HS-5 (cell line): ENCODE measurements around the gene BCL2L1.
"Not testable (repeated sequence)": the region's sequence is repeated elsewhere in the genome, so short reads cannot be mapped to it uniquely, and the experiment has no call there.

Experiments
- DNase-seq: peaks from one replicate; pipeline ENCODE4 v3.0.0-alpha.2; 2012; ENCODE audit warnings: low read depth

Gene BCL2L1

DNA sequence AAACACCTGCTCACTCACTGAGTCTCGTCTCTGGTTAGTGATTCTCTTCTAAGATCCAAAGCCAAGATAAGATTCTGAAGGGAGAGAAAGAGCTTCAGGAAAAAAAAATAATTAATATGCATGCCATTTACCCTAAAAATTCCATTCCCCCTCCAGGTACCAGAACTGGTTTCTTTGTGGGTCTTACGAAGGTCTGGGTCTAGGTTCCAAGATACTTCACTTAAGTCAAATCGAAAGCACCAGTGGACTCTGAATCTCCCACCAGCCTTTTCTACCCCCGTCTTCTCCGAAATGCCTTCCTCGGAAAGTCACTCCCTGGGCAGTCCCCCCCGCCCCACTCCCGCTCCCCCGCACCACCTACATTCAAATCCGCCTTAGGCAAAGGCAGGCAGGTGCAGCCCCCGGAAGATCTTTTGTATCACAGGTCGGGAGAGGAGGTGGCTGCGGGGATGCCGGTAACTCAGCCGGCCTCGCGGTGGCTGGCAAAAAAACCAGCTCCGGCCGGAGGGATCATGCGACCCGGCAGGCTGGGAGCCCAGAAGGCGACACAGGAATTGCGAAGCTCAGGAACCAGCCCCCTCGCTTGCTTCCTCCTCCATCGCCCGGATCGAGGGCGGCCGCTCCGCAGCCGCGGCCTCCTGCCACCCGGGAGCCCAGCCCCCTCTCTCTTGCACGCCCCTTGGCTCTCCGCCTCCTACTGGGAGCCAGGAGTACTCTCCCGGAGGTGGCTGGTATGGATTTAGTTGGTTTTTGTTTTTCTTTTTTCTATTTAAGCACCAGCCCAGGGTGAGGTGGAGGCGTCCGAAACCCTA lies at the start of gene BCL2L1:
BCL2L1 (minus strand) TSS at position 612 of the 812 bp plus-strand sequence. CDS start 650 bp downstream, outside the sequence.
- DNase-seq: peak; percentile 72

DNA sequence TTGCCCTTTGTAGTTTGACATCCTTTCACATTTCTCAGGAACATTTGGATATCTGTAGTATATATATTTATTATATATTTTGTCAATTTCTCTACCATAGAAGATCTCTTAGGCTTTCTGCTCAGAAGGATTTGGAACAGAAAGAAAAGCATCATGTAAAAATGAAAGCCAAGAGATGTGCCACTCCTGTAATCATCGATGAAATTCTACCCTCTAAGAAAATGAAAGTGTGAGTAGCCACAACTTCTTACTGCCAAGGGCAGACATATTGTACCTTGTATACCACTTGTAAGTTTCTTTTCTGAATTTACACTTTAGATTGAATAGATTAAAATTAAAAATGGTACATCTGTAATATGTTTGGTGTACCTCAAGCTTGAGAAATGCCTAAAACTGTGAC lies 47.6 kb upstream of the BCL2L1 start:
- DNase-seq: no peak

DNA sequence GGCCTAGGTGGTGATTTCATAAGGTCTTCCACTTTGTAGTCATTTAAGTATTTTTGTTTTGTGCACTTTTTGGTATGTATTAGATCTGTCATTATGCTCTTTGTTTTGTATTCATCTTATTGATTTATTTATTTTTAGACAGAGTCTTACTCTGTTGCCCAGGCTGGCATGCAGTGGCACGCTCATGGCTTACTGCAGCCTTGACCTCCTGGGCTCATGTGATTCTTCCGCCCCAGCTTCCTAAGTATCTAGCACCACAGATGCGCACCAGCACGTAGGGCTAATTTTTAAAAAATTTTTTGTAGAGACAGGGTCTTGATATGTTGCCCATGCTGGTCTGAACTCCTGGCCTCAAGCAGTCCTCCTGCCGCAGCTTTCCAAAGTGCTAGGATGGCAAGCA lies 47.0 kb upstream of the BCL2L1 start:
- DNase-seq: no peak

- no peak for DNase-seq
Measured at GRCh38 chr20:31767805-31768204, 45.1 kb upstream of the BCL2L1 start.

DNA sequence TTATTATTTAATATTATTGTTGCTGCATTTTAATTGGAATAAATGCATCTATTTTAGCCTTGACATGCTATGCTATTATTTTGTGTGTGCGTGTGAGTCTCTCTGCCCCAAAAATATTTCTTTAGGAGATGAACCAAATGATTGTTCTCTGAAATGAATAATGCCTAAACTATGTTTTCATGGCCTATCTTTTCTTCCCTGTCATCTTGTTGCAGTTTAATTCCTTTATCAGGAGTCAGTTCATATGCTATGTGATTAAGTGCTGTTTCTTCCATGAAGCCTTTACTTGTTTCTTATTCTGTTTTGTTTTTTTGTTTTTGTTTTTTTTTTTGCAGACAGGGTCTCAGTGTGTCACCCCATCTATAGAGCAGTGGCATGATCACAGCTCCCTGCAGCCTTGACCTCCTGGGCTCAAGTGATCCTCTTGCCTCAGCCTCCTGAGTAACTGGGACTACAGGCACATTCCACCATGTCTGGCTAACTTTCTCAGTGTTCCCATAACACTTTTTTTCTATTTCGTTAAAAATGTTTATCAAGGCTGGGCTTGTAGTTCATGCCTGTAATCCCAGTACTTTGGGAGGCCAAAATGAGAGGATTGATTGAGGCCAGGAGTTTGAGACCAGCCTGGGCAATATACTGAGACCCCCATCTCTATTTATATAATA lies 42.1 kb upstream of the BCL2L1 start:
- no peak for DNase-seq

DNA sequence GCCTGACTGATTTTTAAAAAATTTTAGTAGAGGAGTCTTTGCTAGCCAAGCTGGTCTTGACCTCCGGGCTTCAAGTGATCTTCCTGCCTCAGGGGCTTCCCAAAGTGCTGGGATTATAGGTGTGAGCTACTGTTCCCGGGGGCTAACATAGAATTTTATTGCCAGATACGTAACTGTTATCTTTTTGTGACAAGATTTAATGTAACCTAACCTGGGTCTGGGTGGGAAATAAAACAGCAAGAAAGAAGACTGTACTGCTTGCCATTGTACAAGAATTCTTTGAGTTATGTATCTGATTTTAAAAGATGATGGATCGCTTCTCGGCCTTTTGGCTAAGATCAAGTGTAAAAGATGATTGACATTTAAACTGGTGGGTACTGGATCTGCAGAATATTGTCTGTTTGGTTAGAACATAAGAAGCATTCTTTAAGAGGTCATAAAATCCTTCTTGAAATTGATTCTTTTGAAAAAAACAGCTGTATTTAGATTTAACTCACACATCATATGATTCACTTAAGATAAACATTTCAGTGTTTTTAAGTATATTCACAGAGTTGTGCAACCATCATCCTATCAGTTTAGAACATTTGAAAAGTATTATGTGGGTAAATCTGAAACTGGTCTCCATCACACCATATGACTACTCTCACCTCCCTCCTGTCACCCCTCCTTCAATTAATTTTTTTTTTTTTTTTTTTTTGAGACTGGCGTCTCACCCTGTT lies 38.0 kb upstream of the BCL2L1 start:
- DNase-seq: no peak

DNA sequence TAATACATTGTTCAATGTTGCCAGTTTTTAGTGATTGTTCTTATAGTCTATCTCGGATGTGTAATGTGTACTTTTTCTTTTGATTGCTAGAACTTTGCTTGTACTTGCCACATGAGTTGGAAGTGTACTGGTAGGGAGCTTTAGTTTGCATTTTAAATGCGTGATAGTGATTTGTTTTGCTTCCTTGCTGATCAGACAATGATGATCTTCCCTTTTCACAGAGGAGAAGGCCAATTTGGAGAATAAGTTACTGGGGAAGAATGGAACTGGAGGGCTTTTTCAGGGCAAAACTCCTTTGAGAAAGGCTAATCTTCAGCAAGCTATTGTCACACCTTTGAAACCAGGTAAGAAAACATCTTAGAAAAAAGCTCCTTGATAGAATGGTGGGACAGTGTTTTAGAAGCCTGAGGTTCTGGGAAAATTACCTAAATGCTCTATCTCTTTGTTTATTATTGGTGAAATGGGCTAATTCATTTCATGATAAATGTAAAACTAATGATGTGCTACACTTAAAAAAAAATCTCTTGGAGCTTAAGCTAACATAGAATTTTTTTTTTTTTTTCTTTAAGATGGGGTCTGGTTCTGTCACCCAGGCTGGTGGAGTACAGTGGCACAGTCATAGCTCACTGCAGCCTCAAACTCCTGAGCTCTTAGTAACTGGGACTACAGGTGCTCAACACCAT lies 37.3 kb upstream of the BCL2L1 start:
- DNase-seq: no peak

DNA sequence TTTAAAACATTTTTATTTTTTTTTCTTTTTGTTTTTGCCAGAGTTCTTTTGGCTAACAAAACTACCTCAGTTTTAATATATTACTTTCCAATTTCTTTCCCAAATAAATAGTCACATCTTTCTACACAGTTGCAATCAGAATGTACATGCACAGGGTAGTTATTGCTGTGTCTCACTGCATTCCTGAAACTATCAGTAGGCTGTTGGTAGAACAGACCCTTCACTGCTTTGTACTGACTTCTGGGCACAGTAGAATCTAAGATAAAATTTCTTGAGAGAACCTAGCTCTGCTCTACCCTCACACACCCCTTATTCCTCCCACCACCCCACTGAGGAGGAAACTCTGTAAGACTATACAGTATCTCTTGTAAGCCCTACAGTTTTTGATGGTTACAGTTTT lies 36.3 kb upstream of the BCL2L1 start:
- no peak for DNase-seq

- no peak for DNase-seq
Measured at GRCh38 chr20:31758521-31758920, 35.9 kb upstream of the BCL2L1 start.

- no peak for DNase-seq
Measured at GRCh38 chr20:31757254-31757653, 34.6 kb upstream of the BCL2L1 start.

- DNase-seq: no peak
Measured at GRCh38 chr20:31751126-31751525, 28.5 kb upstream of the BCL2L1 start.

DNA sequence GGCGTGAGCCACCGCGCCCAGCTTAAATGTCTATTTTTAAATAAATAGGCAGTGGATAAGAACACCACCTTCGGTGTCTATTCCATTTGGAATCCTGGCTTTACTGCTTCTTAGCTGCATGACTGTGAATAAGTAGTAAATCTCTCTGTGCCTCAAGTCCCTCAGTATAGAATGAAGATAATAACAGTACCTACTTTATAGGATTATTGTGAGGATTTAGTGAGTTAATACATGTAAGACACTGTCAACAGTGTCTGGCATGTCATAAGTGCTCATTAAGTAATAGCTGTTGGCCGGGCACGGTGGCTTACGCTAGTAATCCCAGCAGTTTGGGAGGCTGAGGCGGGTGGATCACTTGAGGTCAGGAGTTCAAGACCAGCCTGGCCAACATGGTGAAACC lies 26.6 kb upstream of the BCL2L1 start:
- DNase-seq: no peak

- DNase-seq: no peak
Measured at GRCh38 chr20:31747640-31748039, 25.0 kb upstream of the BCL2L1 start.

DNA sequence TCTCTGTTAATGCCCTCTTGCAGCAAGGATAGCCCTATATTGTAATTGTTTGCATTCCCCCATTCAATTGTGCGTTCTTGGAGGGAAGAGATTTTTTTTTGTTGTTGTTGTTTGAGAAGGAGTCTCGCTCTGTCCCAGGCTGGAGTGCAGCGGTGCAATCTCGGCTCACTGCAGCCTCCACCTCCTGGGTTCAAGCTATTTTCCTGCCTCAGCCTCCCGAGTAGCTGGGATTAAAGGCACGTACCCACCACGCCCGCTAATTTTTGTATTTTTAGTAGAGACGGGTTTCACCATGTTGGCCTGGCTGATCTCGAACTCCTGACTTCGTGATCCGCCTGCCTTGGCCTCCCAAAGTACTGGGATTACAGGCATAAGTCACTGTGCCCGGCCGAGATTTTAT lies 24.4 kb upstream of the BCL2L1 start:
- not testable (repeated sequence) for DNase-seq

GRCh38 chr20:31746068-31746878 lies 23.6 kb upstream of the BCL2L1 start:
- no peak for DNase-seq

- no peak for DNase-seq
Measured at GRCh38 chr20:31740656-31741323, 18.1 kb upstream of the BCL2L1 start.

DNA sequence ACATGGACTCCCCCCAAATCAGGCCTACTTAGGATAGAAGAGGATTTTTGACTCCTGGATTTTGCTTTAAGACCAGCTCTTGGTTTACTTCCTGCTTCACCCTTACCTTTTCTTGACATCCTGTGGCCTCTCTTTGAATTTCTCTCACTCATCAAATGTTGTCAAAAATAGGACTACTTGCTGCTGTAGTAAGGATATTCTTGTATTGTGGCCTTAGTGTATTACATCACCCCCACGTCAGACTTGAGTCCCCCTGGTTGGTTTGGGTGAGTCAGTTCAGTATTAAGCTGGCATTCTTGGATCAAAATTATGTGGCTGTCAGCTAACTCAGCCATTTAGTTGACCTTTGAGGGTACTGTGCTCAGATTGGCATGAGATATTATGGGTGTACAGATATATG lies 17.5 kb upstream of the BCL2L1 start:
- DNase-seq: no peak

GRCh38 chr20:31739550-31739977 lies 16.9 kb upstream of the BCL2L1 start:
- no peak for DNase-seq

- peak; percentile 94 for DNase-seq
Measured at GRCh38 chr20:31738729-31739549, 16.3 kb upstream of the BCL2L1 start, which contains the start of gene TPX2. TPX2 (plus strand) TSS chr20:31739290; CDS start chr20:31757477, 18,187 bp downstream.

- no peak for DNase-seq
Measured at GRCh38 chr20:31731321-31731717, 8.7 kb upstream of the BCL2L1 start.
